HCT116 (cell line): ENCODE data around the gene CD3E. TPM values are rescaled to one million over a fixed set of nuclear protein-coding genes. Genes with fewer than 3 reads are reported as not detected.
A peak's percentile ranks its signal among the peaks of the same experiment; 100 is the strongest.

ENCODE experiments used
- ATAC-seq: fragments of 200-7000 bp; cut with Tn5 transposase; 2 replicates; pipeline ENCODE4 v1.9.1; 2020; ENCODE audit warnings: mild to moderate bottlenecking, moderate library complexity
- BruUV-seq: library from RNA; stranded (reverse); fragments of 400-500 nt; replicated peaks from 2 replicates; lab custom pipeline; 2021; lab: Mats Ljungman, UMichigan
- CTCF ChIA-PET: fragments of 300-600 bp; sonication (Branson Sonifier 250); formaldehyde crosslinking; loops from one replicate; lab custom pipeline; 2021; ENCODE audit warnings: antibody characterized with exemption; lab: Charles Lee
- POLR2A ChIA-PET: fragments of 300-600, 350-600 bp; sonication (Branson Sonifier 250); formaldehyde crosslinking; loops from one replicate; lab custom pipeline; 2021; ENCODE audit warnings: antibody characterized with exemption; lab: Charles Lee
- RAD21 ChIA-PET, 2 experiments: fragments of 300-600 bp; sonication (Branson Sonifier 250); formaldehyde crosslinking; loops; one replicate each; lab custom pipeline; 2023; ENCODE audit warnings: low total read pairs in 2 of 2; ENCODE audit not compliant: uncharacterized antibody in 2 of 2, unreplicated experiment in 2 of 2, low non-redundant PET in 1 of 2; lab: Charles Lee
- DNase-seq: peaks from one replicate; pipeline ENCODE4 v3.0.0-alpha.2; 2010; ENCODE audit warnings: low read depth, low spot score
- H2AFZ ChIP-seq: fragments of 200-600 bp; shearing (Covaris generic), sonication (generic); 2 replicates; pipeline ENCODE4 v1.6.1; 2017; ENCODE audit warnings: low read depth, mixed run types, mixed read lengths, antibody characterized with exemption, low read length; ENCODE audit not compliant: poor library complexity, severe bottlenecking
- H3K27ac ChIP-seq: 2 replicates; pipeline ENCODE4 v1.5.1; 2012; ENCODE audit warnings: low read depth, low read length
- H3K27me3 ChIP-seq: fragments of 200-600 bp; sonication (generic); 2 replicates; pipeline ENCODE4 v1.6.1; 2016; ENCODE audit warnings: mixed run types, low read length, mixed read lengths; ENCODE audit not compliant: insufficient read depth
- H3K36me3 ChIP-seq, 2 experiments: fragments of 200-500 bp in 1 of 2; fragments of 200-600 bp in 1 of 2; sonication (Bioruptor generic) in 1 of 2; sonication (generic) in 1 of 2; 2 replicates each; pipeline versions ENCODE4 v1.5.1 to v1.6.1; 2014 to 2016; ENCODE audit warnings: low read length in 2 of 2, inconsistent platforms in 1 of 2, mixed read lengths in 1 of 2, mixed run types in 1 of 2; ENCODE audit not compliant: insufficient read depth in 2 of 2, control insufficient read depth in 1 of 2
- H3K4me1 ChIP-seq, 2 experiments: fragments of 200-600 bp in 1 of 2; sonication (generic) in 1 of 2; 2 replicates each; pipeline versions ENCODE4 v1.5.1 to v1.6.1; 2012 to 2017; ENCODE audit warnings: low read length in 2 of 2, inconsistent platforms in 1 of 2, mild to moderate bottlenecking in 1 of 2, mixed read lengths in 1 of 2, mixed run types in 1 of 2, moderate library complexity in 1 of 2; ENCODE audit not compliant: insufficient read depth in 2 of 2, control insufficient read depth in 1 of 2
- H3K4me2 ChIP-seq: fragments of 200-600 bp; sonication (generic); 2 replicates; pipeline ENCODE4 v1.6.1; 2017; ENCODE audit warnings: mixed run types, low read length, mixed read lengths
- H3K4me3 ChIP-seq, 2 experiments: fragments of 200-600 bp in 1 of 2; sonication (generic) in 1 of 2; replicated peaks in 1 of 2; 2 replicates each; pipeline ENCODE4 v1.5.1; 2011 to 2016; ENCODE audit warnings: low read length in 2 of 2, control low read depth in 1 of 2, low read depth in 1 of 2, mild to moderate bottlenecking in 1 of 2, mixed read lengths in 1 of 2, mixed run types in 1 of 2
- H3K79me2 ChIP-seq: fragments of 200-600 bp; sonication (generic); 2 replicates; pipeline ENCODE4 v1.6.1; 2017; ENCODE audit warnings: mild to moderate bottlenecking, mixed run types, low read length, moderate library complexity, mixed read lengths; ENCODE audit not compliant: insufficient read depth
- H3K9ac ChIP-seq: fragments of 200-600 bp; sonication (generic); 2 replicates; pipeline ENCODE4 v1.6.1; 2016; ENCODE audit warnings: low read length, mixed read lengths
- H3K9me2 ChIP-seq: fragments of 200-600 bp; sonication (generic), shearing (Covaris generic); 2 replicates; pipeline ENCODE4 v1.6.1; 2017; ENCODE audit warnings: mixed run types, mild to moderate bottlenecking, moderate library complexity; ENCODE audit not compliant: insufficient read depth
- H3K9me3 ChIP-seq, 2 experiments: fragments of 200-500 bp in 1 of 2; fragments of 200-600 bp in 1 of 2; sonication (Bioruptor generic) in 1 of 2; sonication (generic) in 1 of 2; 2 replicates each; pipeline ENCODE4 v1.6.1; 2014 to 2017; ENCODE audit warnings: low read length in 2 of 2, mixed read lengths in 2 of 2, inconsistent platforms in 1 of 2, low read depth in 1 of 2, mild to moderate bottlenecking in 1 of 2, mixed run types in 1 of 2, moderate library complexity in 1 of 2; ENCODE audit not compliant: control insufficient read depth in 1 of 2, insufficient read depth in 1 of 2
- H4K20me1 ChIP-seq: fragments of 200-600 bp; sonication (generic), shearing (Covaris generic); 2 replicates; pipeline ENCODE4 v1.6.1; 2017; ENCODE audit warnings: mixed run types, mild to moderate bottlenecking, moderate library complexity; ENCODE audit not compliant: insufficient read depth
- CBX3 ChIP-seq: IDR thresholded peaks from 2 replicates; pipeline ENCODE4 v1.6.1; 2012; ENCODE audit warnings: low read depth
- CEBPB ChIP-seq: IDR thresholded peaks from 2 replicates; pipeline ENCODE4 v1.6.1; 2012; ENCODE audit warnings: low read depth
- EGR1 ChIP-seq: IDR thresholded peaks from 2 replicates; pipeline ENCODE4 v1.6.1; 2012; ENCODE audit warnings: low read depth
- ELF1 ChIP-seq: IDR thresholded peaks from 2 replicates; pipeline ENCODE4 v1.6.1; 2012; ENCODE audit warnings: low read depth, borderline replicate concordance
- EZH2 ChIP-seq: fragments of 200-600 bp; sonication (generic); IDR thresholded peaks from 2 replicates; pipeline ENCODE4 v1.6.1; 2017; ENCODE audit warnings: antibody characterized with exemption, mixed run types
- FOSL1 ChIP-seq: IDR thresholded peaks from 2 replicates; pipeline ENCODE4 v1.6.1; 2012; ENCODE audit warnings: low read depth
- JUND ChIP-seq: IDR thresholded peaks from 2 replicates; pipeline ENCODE4 v1.6.1; 2012
- POLR2AphosphoS5 ChIP-seq: IDR thresholded peaks from 2 replicates; pipeline ENCODE4 v1.6.1; 2011; ENCODE audit warnings: mild to moderate bottlenecking, low read depth, low read length, moderate library complexity
- RAD21 ChIP-seq: IDR thresholded peaks from 2 replicates; pipeline ENCODE4 v1.6.1; 2012; ENCODE audit warnings: low read depth, mild to moderate bottlenecking
- SIN3A ChIP-seq: IDR thresholded peaks from 2 replicates; pipeline ENCODE4 v1.6.1; 2012; ENCODE audit warnings: low read depth
- SP1 ChIP-seq: IDR thresholded peaks from 2 replicates; pipeline ENCODE4 v1.6.1; 2012; ENCODE audit warnings: low read depth
- TCF7L2 ChIP-seq: IDR thresholded peaks from 2 replicates; pipeline ENCODE4 v1.7.0; 2011; ENCODE audit warnings: borderline replicate concordance, inconsistent platforms; ENCODE audit not compliant: insufficient read depth, insufficient read length; ENCODE audit errors: extremely low read depth
- ZFX ChIP-seq: fragments of 450-650 bp; IDR thresholded peaks from 2 replicates; pipeline ENCODE4 v1.6.1; 2017
- ZNF274 ChIP-seq: fragments of 200-500 bp; sonication (Bioruptor generic); IDR thresholded peaks from 2 replicates; pipeline ENCODE4 v1.6.1; 2014; ENCODE audit warnings: mild to moderate bottlenecking, low read depth, low read length, inconsistent platforms
- intact Hi-C: fragments of 100-400 bp; cut with micrococcal nuclease; formaldehyde crosslinking; loops from 2 replicates; pipeline ENCODE4 v1.10.0; 2022
- total RNA-seq: library from RNA; stranded (reverse); gene quantifications from one replicate; pipeline ENCODE4 v1.2.1, GENCODE V29; 2021; ENCODE audit not compliant: unreplicated experiment
- TF ChIP-seq, protein P1 (sequence below): IDR thresholded peaks from 2 replicates; pipeline ENCODE4 v1.6.1; 2011; ENCODE audit warnings: mild to moderate bottlenecking, low read length, moderate library complexity; ENCODE audit not compliant: insufficient replicate concordance; ENCODE audit errors: extremely low read depth
- TF ChIP-seq, protein P2 (sequence below): IDR thresholded peaks from 2 replicates; pipeline ENCODE4 v1.6.1; 2012
- TF ChIP-seq, protein P3 (sequence below): IDR thresholded peaks from 2 replicates; pipeline ENCODE4 v1.6.1; 2012

The CD3E gene
- total RNA-seq, 1 experiment from 2014 or later, result 0.79 TPM

DNA sequence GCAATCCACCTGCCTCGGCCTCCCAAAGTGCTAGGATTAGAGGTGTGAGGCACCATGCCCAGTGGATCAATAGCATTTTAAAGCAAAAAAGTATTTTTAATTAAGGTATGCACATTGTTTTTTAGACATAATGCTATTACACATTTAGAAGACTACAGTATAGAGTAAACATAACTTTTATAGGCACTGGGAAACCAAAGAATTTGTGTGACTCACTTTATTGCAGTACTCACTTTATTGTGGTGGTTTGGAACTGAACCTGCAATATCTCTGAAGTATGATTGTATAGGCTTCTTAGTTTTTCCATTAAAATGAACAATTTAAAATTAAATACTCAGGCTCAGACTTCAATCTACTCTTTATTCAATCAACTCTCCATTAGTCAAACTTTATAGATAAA, 17.5 kb upstream of the CD3E start:
- no peak overlapping the region for H3K4me3 ChIP-seq
- no peak for DNase-seq

DNA sequence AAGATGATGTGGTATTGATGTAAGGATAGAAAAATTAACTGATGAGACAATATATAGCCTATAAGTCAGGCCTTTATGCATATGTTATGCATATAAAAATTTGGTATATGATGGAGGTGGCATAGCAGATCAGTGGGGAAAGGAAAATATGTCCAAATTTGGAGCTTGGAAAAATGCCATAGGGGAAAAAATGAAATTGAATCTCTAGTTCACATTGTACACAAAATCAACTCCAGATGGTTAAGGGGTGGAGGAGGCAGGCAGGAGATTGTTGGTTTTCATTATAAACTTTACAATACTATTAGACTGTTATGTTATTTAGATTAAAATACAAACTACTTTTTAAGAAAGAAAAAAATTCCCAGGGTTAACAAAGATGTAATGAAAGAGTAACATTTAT, 15.1 kb upstream of the CD3E start:
- no peaks in the 10 kb centered on the region for H3K36me3 ChIP-seq
- no peaks in the 10 kb centered on the region for H4K20me1 ChIP-seq
- H3K79me2 ChIP-seq, result no peaks in the 10 kb centered on the region
- ChIA-PET POLR2A (no interaction called here), CTCF (interaction anchor here (0.7 to 4.8 kb wide), 2 partner anchors 90 to 118 kb away, joined by 3 to 61 read pairs; no protein-coding TSS in a partner anchor), RAD21 (interaction anchor here in 1 of 2 experiments (0.6 kb wide), 1 partner anchor 400 kb away, joined by 3 read pairs; no protein-coding TSS in a partner anchor)
- no peak overlapping the region for H3K4me2 ChIP-seq
- H3K9ac ChIP-seq, result no peak overlapping the region
- no peak overlapping the region for H2AFZ ChIP-seq
- ATAC-seq (no peak), DNase-seq (no peak)
- H3K27me3 ChIP-seq, result no peaks in the 10 kb centered on the region
- no peaks in the 10 kb centered on the region for H3K9me2 ChIP-seq
- no peak overlapping the region for H3K27ac ChIP-seq
- peaks cover 10 to 25% of the 10 kb centered on the region in 2 experiments; a peak in 3 of 4 replicates for H3K4me1 ChIP-seq
- H3K9me3 ChIP-seq, result no peaks in the 10 kb centered on the region
- intact Hi-C loops, result loop anchor here (5.0 kb wide), 1 partner anchor 482 kb away; no protein-coding TSS in a partner anchor
- no peak overlapping the region for H3K4me3 ChIP-seq
- BruUV-seq, result no TSS peak
- no peak for TF ChIP-seq RAD21
- TF ChIP-seq, protein P1, sequence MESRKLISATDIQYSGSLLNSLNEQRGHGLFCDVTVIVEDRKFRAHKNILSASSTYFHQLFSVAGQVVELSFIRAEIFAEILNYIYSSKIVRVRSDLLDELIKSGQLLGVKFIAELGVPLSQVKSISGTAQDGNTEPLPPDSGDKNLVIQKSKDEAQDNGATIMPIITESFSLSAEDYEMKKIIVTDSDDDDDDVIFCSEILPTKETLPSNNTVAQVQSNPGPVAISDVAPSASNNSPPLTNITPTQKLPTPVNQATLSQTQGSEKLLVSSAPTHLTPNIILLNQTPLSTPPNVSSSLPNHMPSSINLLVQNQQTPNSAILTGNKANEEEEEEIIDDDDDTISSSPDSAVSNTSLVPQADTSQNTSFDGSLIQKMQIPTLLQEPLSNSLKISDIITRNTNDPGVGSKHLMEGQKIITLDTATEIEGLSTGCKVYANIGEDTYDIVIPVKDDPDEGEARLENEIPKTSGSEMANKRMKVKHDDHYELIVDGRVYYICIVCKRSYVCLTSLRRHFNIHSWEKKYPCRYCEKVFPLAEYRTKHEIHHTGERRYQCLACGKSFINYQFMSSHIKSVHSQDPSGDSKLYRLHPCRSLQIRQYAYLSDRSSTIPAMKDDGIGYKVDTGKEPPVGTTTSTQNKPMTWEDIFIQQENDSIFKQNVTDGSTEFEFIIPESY, result no peak
- TF ChIP-seq CBX3, result no peak
- no peak for TF ChIP-seq JUND
- TF ChIP-seq POLR2AphosphoS5, result no peak
- no peak for TF ChIP-seq TCF7L2
- TF ChIP-seq, protein P2, sequence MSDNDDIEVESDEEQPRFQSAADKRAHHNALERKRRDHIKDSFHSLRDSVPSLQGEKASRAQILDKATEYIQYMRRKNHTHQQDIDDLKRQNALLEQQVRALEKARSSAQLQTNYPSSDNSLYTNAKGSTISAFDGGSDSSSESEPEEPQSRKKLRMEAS, result no peak
- no peak for TF ChIP-seq EZH2
- TF ChIP-seq ELF1, result no peak
- TF ChIP-seq EGR1, result no peak
- TF ChIP-seq ZNF274, result no peak
- TF ChIP-seq CEBPB, result no peak
- no peak for TF ChIP-seq SIN3A
- no peak for TF ChIP-seq SP1
- TF ChIP-seq FOSL1, result no peak
- no peak for TF ChIP-seq ZFX

More for the DNA sequence above, 17.5 kb upstream of the CD3E start:
- no peaks in the 10 kb centered on the region for H3K9me2 ChIP-seq
- no TSS peak for BruUV-seq
- no peak overlapping the region for H3K27ac ChIP-seq
- no peaks in the 10 kb centered on the region for H3K9me3 ChIP-seq
- no peaks in the 10 kb centered on the region for H4K20me1 ChIP-seq
- peaks cover 10 to 25% of the 10 kb centered on the region in 2 experiments; a peak in 3 of 4 replicates for H3K4me1 ChIP-seq
- intact Hi-C loops, result loop anchor here (5.0 kb wide), 1 partner anchor 480 kb away; no protein-coding TSS in a partner anchor
- H3K9ac ChIP-seq, result no peak overlapping the region
- no peaks in the 10 kb centered on the region for H3K36me3 ChIP-seq
- no peak overlapping the region for H2AFZ ChIP-seq
- CTCF ChIA-PET, result interaction anchor here (0.9 to 2.8 kb wide), 2 partner anchors 88 to 89 kb away, joined by 3 to 17 read pairs; no protein-coding TSS in a partner anchor
- TF ChIP-seq JUND (peak; percentile 51), EZH2 (no peak), FOSL1 (peak; percentile 60), CBX3 (no peak)
- TF ChIP-seq, protein P3, sequence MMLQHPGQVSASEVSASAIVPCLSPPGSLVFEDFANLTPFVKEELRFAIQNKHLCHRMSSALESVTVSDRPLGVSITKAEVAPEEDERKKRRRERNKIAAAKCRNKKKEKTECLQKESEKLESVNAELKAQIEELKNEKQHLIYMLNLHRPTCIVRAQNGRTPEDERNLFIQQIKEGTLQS, result no peak
- peak overlapping the region; percentile 35; the same call in 1 of the 2 replicates for H3K4me2 ChIP-seq
- peak; percentile 56; the same call in 1 of the 2 replicates for ATAC-seq
- no peaks in the 10 kb centered on the region for H3K79me2 ChIP-seq
- RAD21 ChIA-PET, result no interaction called here
- H3K27me3 ChIP-seq, result no peaks in the 10 kb centered on the region
- POLR2A ChIA-PET, result no interaction called here
